Measurements from ENCODE around the gene TLE1.

TLE1 gene

DNA sequence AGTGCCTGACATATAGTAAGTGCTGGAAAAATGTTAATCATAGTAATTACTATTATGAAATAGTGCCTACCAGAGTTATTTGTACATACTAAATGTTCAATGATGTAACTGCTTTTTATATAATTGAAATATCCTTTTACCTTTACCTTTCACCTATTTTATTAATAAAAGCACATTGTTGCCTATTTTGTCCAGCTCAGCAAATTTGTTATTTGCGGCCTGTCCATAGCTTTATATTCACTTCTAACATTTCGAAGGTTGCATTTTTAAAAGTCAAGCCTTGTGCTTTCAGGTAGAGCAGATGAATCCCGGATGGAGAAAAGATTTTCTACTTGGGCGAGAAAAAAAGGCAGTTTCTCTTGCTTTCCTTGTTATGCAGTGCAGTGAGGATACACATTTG, 119.3 kb downstream of the TLE1 start:
- Histone ChIP-seq H3K4me1 (ENCODE audit: low read length) (no peaks in the 10 kb centered on the region), H2AFZ (ENCODE audit: low read depth, low read length) (no peak overlapping the region), H3K4me3 (ENCODE audit: low read length) (no peak overlapping the region), H4K20me1 (ENCODE audit: insufficient read depth, low read length) (no peaks in the 10 kb centered on the region), H3K79me2 (ENCODE audit: low read length) (no peaks in the 10 kb centered on the region), H3K27me3 (ENCODE audit: low read depth, low read length) (no peaks in the 10 kb centered on the region), H3K9me3 (ENCODE audit: insufficient read depth, low read length) (no peaks in the 10 kb centered on the region), H3K36me3 (replicated peaks; ENCODE audit: low read depth, low read length) (no peaks in the 10 kb centered on the region), H3K4me2 (ENCODE audit: low read length) (no peak overlapping the region), H3K9ac (ENCODE audit: low read length) (no peak overlapping the region), H3K27ac (ENCODE audit: low read length) (no peak overlapping the region)
- TF ChIP-seq, protein P1, sequence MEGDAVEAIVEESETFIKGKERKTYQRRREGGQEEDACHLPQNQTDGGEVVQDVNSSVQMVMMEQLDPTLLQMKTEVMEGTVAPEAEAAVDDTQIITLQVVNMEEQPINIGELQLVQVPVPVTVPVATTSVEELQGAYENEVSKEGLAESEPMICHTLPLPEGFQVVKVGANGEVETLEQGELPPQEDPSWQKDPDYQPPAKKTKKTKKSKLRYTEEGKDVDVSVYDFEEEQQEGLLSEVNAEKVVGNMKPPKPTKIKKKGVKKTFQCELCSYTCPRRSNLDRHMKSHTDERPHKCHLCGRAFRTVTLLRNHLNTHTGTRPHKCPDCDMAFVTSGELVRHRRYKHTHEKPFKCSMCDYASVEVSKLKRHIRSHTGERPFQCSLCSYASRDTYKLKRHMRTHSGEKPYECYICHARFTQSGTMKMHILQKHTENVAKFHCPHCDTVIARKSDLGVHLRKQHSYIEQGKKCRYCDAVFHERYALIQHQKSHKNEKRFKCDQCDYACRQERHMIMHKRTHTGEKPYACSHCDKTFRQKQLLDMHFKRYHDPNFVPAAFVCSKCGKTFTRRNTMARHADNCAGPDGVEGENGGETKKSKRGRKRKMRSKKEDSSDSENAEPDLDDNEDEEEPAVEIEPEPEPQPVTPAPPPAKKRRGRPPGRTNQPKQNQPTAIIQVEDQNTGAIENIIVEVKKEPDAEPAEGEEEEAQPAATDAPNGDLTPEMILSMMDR (IDR thresholded peaks at IDR 0.05; ENCODE audit: low read depth, low read length), result no peak
- TF ChIP-seq EZH2phosphoT487 (IDR thresholded peaks at IDR 0.05; ENCODE audit: low read depth), result no peak

DNA sequence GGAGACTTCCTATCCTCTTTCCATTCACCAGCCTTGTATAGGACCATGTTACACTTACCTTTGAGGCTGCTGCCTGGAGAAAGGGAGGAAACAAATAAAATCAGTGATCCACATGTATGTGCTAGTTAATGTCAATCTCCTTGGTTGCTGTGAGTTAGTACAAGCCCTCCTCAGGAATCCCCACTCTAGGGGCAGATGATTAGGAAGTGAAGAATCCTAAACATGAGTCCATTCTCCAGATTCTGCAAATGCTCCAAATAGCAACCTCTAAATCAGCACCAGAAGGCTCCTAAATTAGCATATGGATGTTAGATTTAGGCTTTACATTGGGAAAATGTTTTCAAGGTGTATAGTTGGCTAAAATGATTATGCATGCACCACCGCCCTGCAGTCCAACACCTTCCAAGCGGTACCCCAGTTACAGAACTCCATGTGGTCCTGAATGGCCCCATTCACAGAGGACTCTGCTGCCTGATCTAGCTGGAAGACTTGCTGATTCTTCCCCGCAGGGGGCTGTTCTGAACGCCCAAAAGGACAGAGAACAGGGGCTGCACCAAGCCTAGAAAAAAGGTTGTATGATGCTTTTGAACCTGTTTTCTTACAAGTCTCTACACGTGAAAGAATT, 123.2 kb downstream of the TLE1 start:
- Histone ChIP-seq H3K27ac (ENCODE audit: low read length) (no peak overlapping the region), H3K4me2 (ENCODE audit: low read length) (no peak overlapping the region), H4K20me1 (ENCODE audit: insufficient read depth, low read length) (no peaks in the 10 kb centered on the region), H3K36me3 (replicated peaks; ENCODE audit: low read depth, low read length) (no peaks in the 10 kb centered on the region), H3K4me3 (ENCODE audit: low read length) (no peak overlapping the region), H3K27me3 (ENCODE audit: low read depth, low read length) (no peaks in the 10 kb centered on the region), H3K4me1 (ENCODE audit: low read length) (no peaks in the 10 kb centered on the region), H3K9me3 (ENCODE audit: insufficient read depth, low read length) (no peaks in the 10 kb centered on the region), H2AFZ (ENCODE audit: low read depth, low read length) (no peak overlapping the region), H3K79me2 (ENCODE audit: low read length) (no peaks in the 10 kb centered on the region), H3K9ac (ENCODE audit: low read length) (no peak overlapping the region)
- no peak for TF ChIP-seq EZH2phosphoT487 (IDR thresholded peaks at IDR 0.05; ENCODE audit: low read depth)
- TF ChIP-seq, protein P1 (IDR thresholded peaks at IDR 0.05; ENCODE audit: low read depth, low read length), result no peak

DNA sequence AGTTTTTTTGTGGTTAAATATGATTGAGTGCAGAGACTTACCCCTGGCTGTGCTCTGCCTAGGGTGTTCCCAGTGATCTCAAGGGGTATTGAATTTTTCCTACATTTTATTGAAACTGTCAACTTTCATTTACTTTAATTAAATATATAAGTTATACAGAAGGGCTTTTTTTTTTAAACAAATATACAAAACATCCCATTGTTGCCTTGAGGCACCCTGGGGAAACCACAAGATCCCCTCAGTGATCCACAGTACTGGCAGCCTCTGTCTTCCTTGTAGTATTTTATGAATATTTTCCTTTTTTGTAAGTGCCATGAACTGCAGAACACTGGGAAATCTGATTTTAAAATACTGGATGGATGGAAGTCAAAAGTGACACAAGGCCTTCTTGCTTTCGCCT, 123.7 kb downstream of the TLE1 start:
- Histone ChIP-seq H3K4me3 (ENCODE audit: low read length) (no peak overlapping the region), H3K27me3 (ENCODE audit: low read depth, low read length) (no peaks in the 10 kb centered on the region), H3K4me1 (ENCODE audit: low read length) (no peaks in the 10 kb centered on the region), H3K36me3 (replicated peaks; ENCODE audit: low read depth, low read length) (no peaks in the 10 kb centered on the region), H3K27ac (ENCODE audit: low read length) (no peak overlapping the region), H3K4me2 (ENCODE audit: low read length) (no peak overlapping the region), H3K79me2 (ENCODE audit: low read length) (no peaks in the 10 kb centered on the region), H4K20me1 (ENCODE audit: insufficient read depth, low read length) (no peaks in the 10 kb centered on the region), H3K9ac (ENCODE audit: low read length) (no peak overlapping the region), H3K9me3 (ENCODE audit: insufficient read depth, low read length) (no peaks in the 10 kb centered on the region), H2AFZ (ENCODE audit: low read depth, low read length) (no peak overlapping the region)
- TF ChIP-seq EZH2phosphoT487 (IDR thresholded peaks at IDR 0.05; ENCODE audit: low read depth), result no peak
- TF ChIP-seq, protein P1 (IDR thresholded peaks at IDR 0.05; ENCODE audit: low read depth, low read length), result no peak

DNA sequence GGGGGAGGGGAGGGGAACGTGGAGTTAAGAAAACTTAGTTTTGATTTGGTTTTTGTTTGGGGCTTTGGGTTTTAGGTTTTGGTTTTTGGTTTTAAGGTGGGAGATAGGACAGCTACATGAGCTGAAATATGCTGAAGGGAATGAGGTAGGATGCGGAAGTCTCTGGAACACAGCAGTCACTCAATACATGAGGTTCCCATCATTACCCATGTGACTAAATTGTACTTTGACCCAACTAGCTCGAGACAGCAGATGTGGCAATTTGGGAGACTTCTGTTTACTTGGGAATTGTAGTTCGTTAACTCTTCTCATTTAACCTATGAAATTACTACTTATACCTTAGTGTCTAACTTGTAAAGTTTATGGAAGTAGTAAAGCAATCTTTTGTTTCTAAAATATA, 124.2 kb downstream of the TLE1 start:
- Histone ChIP-seq H3K4me3 (ENCODE audit: low read length) (no peak overlapping the region), H3K4me1 (ENCODE audit: low read length) (no peaks in the 10 kb centered on the region), H3K9me3 (ENCODE audit: insufficient read depth, low read length) (no peaks in the 10 kb centered on the region), H3K27me3 (ENCODE audit: low read depth, low read length) (no peaks in the 10 kb centered on the region), H4K20me1 (ENCODE audit: insufficient read depth, low read length) (no peaks in the 10 kb centered on the region), H3K27ac (ENCODE audit: low read length) (no peak overlapping the region), H3K36me3 (replicated peaks; ENCODE audit: low read depth, low read length) (no peaks in the 10 kb centered on the region), H3K79me2 (ENCODE audit: low read length) (no peaks in the 10 kb centered on the region), H2AFZ (ENCODE audit: low read depth, low read length) (no peak overlapping the region), H3K9ac (ENCODE audit: low read length) (no peak overlapping the region), H3K4me2 (ENCODE audit: low read length) (no peak overlapping the region)
- TF ChIP-seq, protein P1 (IDR thresholded peaks at IDR 0.05; ENCODE audit: low read depth, low read length), result no peak
- TF ChIP-seq EZH2phosphoT487 (IDR thresholded peaks at IDR 0.05; ENCODE audit: low read depth), result no peak
